Common myeloid progenitor, CD34-positive (primary cell): ENCODE measurements around the gene PDK4.
"Not testable (repeated sequence)": the region's sequence is repeated elsewhere in the genome, so short reads cannot be mapped to it uniquely, and the experiment has no call there.

Experiments used
- CTCF ChIA-PET: fragments of 350-600 bp; sonication (Branson Sonifier 250); formaldehyde crosslinking; loops from one replicate; lab custom pipeline; 2021; ENCODE audit warnings: antibody characterized with exemption; lab: Charles Lee
- POLR2A ChIA-PET: fragments of 350-600 bp; sonication (Branson Sonifier 250); formaldehyde crosslinking; loops from one replicate; lab custom pipeline; 2021; ENCODE audit warnings: antibody characterized with exemption; lab: Charles Lee
- DNase-seq, 3 donors: peaks; one replicate each; pipeline versions ENCODE4 v3.0.0 to v3.0.0-alpha.2; 2013
- H3K27ac ChIP-seq, 2 experiments: 1 replicate in 1 of 2; 2 replicates in 1 of 2; pipeline ENCODE4 v1.7.0; 2013; ENCODE audit warnings: inconsistent platforms in 2 of 2, low read length in 2 of 2, mild to moderate bottlenecking in 2 of 2, low read depth in 1 of 2, moderate library complexity in 1 of 2; ENCODE audit not compliant: severe bottlenecking in 2 of 2, insufficient read depth in 1 of 2, poor library complexity in 1 of 2
- H3K27me3 ChIP-seq, 5 experiments: replicated peaks in 2 of 5; 1 replicate in 3 of 5; 2 replicates in 2 of 5; pipeline versions ENCODE4 v1.6.1 to v1.7.0; 2013; ENCODE audit warnings: low read length in 4 of 5, mild to moderate bottlenecking in 2 of 5, moderate library complexity in 2 of 5, inconsistent platforms in 1 of 5; ENCODE audit not compliant: insufficient read depth in 5 of 5, control insufficient read depth in 4 of 5
- H3K36me3 ChIP-seq, 4 experiments: 1 replicate in 2 of 4; 2 replicates in 2 of 4; pipeline versions ENCODE4 v1.6.1 to v1.7.0; 2013; ENCODE audit warnings: low read length in 3 of 4, control low read depth in 1 of 4, mild to moderate bottlenecking in 1 of 4; ENCODE audit not compliant: control insufficient read depth in 4 of 4, insufficient read depth in 4 of 4
- H3K4me1 ChIP-seq, 4 experiments: 1 replicate in 3 of 4; 2 replicates in 1 of 4; pipeline versions ENCODE4 v1.6.1 to v1.7.1; 2013; ENCODE audit warnings: low read length in 3 of 4, mild to moderate bottlenecking in 3 of 4, control low read depth in 1 of 4, inconsistent platforms in 1 of 4, moderate library complexity in 1 of 4; ENCODE audit not compliant: control insufficient read depth in 4 of 4, insufficient read depth in 4 of 4; ENCODE audit errors: control extremely low read depth in 1 of 4
- H3K4me3 ChIP-seq, 7 experiments: 1 replicate in 4 of 7; 2 replicates in 3 of 7; pipeline versions ENCODE4 v1.5.1 to v1.7.0; 2013; ENCODE audit warnings: mild to moderate bottlenecking in 7 of 7, low read length in 6 of 7, moderate library complexity in 6 of 7, inconsistent platforms in 2 of 7, low read depth in 2 of 7, control low read depth in 1 of 7; ENCODE audit not compliant: insufficient read depth in 4 of 7, control insufficient read depth in 1 of 7; ENCODE audit errors: extremely low read depth in 1 of 7
- H3K9me3 ChIP-seq, 5 experiments: 1 replicate in 4 of 5; 2 replicates in 1 of 5; pipeline versions ENCODE4 v1.6.1 to v1.7.1; 2013; ENCODE audit warnings: low read length in 4 of 5, mild to moderate bottlenecking in 2 of 5, inconsistent platforms in 1 of 5, low read depth in 1 of 5, moderate library complexity in 1 of 5; ENCODE audit not compliant: control insufficient read depth in 4 of 5, insufficient read depth in 2 of 5; ENCODE audit errors: control extremely low read depth in 1 of 5
- WGBS: methylation state at CpG from one replicate; pipeline ENCODE4 v1.1.5; 2013; ENCODE audit not compliant: insufficient coverage; 5-methylcytosine and 5-hydroxymethylcytosine counted together

Gene PDK4

DNA sequence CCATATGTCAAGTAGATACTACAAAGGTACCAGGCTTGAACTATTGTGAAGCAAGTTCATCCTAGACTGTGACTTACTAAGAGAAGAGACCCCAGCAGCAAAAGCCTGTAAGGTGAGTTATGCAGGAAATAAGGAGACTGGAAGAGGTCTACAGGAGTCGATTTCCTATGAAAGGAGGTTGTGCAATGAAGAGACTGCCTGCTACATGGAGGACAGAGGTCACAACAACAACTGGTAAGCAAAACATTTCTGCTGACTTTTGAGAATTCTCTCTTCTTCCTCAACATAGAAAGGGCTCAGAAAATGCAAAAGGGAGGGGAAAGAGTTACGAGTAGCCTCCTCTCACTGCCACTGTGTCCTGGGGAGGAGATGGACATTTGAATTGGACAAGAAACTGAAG, 42.4 kb downstream of the PDK4 start:
- CTCF ChIA-PET: no interaction called here
- WGBS: 100% methylated on average over 1 of the region's 2 CpGs
- no peak for DNase-seq
- POLR2A ChIA-PET: no interaction called here
- Histone ChIP-seq H3K4me1 (no peaks in the 10 kb centered on the region), H3K36me3 (no peaks in the 10 kb centered on the region), H3K9me3 (no peaks in the 10 kb centered on the region), H3K27me3 (no peaks in the 10 kb centered on the region), H3K4me3 (no peak overlapping the region), H3K27ac (no peak overlapping the region)

DNA sequence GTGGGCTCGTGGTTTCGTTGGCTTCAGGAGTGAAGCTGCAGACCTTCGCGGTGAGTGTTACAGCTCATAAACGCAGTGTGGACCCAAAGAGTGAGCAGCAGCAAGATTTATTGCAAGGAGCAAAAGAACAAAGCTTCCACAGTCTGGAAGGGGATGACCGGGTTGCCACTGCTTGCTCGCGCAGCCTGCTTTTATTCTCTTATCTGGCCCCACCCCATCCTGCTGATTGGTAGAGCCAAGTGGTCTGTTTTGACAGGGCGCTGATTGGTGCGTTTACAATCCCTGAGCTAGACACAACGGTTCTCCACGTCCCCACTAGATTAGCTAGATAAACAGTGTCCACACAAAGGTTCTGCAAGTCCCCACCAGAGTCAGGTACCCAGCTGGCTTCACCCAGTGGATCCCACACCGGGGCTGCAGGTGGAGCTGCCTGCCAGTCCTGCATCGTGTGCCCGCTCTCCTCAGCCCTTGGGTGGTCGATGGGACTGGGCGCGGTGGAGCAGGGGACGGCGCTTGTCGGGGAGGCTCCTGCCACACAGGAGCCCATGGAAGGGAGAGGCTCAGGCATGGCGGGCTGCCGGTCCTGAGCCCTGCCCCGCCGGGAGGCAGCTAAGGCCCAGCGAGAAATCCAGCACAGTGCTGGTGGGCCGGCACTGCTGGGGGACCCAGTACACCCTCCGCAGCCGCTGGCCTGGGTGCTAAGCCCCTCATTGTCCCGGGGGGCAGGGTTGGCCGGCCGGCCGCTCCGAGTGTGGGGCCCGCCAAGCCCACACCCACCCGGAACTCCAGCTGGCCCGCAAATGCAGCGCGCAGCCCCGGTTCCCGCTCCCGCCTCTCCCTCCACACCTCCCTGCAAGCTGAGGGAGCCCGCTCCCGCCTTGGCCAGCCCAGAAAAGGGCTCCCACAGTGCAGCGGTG, 44.0 kb downstream of the PDK4 start:
- H3K4me1 ChIP-seq, POLR2A ChIA-PET, H3K36me3 ChIP-seq, H3K27me3 ChIP-seq, H3K27ac ChIP-seq, H3K4me3 ChIP-seq, H3K9me3 ChIP-seq, DNase-seq: not testable (repeated sequence)
- WGBS: 97% methylated on average over 36 of the region's 45 CpGs
- CTCF ChIA-PET: interaction anchor here (0.9 to 1.0 kb wide), 2 partner anchors 9 to 40 kb away, joined by 3 to 4 read pairs; no protein-coding TSS in a partner anchor

DNA sequence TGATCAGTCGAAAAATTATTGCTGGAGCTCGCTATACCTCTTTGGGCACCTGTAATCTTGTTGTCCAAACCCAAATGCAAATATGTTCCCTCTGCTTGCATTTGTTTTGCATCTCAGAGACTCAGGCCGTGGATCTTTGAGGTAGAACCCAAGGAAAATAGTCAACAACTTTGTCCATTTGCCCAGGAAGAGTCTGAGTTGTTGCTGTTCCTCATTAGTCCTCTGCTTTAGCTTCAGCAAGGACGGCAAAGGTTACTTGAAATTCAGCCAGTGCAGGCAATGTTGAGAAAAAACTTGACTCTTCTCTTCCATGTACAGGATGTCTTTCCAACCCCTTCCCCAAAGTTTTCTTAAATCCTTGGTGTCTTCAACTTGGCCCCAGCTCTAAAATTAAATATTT, 45.8 kb downstream of the PDK4 start:
- no peaks in the 10 kb centered on the region for H3K4me1 ChIP-seq
- WGBS: 89% methylated on average over 4 of the region's 4 CpGs
- H3K4me3 ChIP-seq: no peak overlapping the region
- no peak overlapping the region for H3K27ac ChIP-seq
- CTCF ChIA-PET: no interaction called here
- no peaks in the 10 kb centered on the region for H3K36me3 ChIP-seq
- no peaks in the 10 kb centered on the region for H3K27me3 ChIP-seq
- H3K9me3 ChIP-seq: no peaks in the 10 kb centered on the region
- POLR2A ChIA-PET: no interaction called here
- no peak for DNase-seq

DNA sequence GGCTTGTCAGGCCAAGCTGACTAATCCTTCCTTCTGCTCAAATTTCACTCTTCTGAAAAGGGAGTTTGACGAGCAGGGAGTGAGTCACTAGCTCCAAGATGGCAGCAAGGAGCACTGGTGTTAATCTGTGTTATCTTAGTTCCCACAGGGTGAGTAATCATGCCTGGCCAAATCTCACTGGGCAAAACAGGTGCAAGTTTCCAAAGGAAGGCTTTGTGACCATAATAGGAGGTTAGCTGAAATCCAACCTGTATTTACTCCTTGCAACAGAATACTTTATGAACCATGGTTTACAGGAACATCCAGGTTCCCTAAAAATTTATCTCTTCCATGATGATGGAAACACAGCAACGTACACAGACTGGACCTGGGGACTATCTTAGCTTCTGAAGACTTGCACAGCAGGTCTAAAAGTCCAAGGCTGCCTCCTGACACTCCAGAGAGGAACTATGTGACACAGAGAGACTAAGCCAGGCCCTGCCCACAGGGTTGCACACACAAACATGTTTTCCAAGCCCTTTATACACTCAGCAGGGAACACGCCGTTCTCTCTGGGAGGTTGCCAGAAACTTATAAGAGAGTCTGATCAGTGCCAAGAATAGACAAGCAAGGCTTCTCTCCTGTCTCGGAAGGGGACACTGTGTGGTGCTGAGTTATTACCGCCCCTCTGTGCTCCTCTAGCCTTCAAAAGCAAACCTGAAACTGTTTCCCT, 46.3 kb downstream of the PDK4 start:
- DNase-seq: peak; percentile 6 to 47 (median 38)
- H3K4me3 ChIP-seq: no peak overlapping the region
- H3K27ac ChIP-seq: no peak overlapping the region
- no peaks in the 10 kb centered on the region for H3K36me3 ChIP-seq
- H3K27me3 ChIP-seq: no peaks in the 10 kb centered on the region
- ChIA-PET POLR2A (no interaction called here), CTCF (interaction anchor here (0.6 kb wide), 1 partner anchor 37 kb away, joined by 4 read pairs; no protein-coding TSS in a partner anchor)
- H3K9me3 ChIP-seq: no peaks in the 10 kb centered on the region
- WGBS: 94% methylated on average over 4 of the region's 6 CpGs
- H3K4me1 ChIP-seq: peaks cover 0 to 3% (median 0%) of the 10 kb centered on the region in 4 experiments

DNA sequence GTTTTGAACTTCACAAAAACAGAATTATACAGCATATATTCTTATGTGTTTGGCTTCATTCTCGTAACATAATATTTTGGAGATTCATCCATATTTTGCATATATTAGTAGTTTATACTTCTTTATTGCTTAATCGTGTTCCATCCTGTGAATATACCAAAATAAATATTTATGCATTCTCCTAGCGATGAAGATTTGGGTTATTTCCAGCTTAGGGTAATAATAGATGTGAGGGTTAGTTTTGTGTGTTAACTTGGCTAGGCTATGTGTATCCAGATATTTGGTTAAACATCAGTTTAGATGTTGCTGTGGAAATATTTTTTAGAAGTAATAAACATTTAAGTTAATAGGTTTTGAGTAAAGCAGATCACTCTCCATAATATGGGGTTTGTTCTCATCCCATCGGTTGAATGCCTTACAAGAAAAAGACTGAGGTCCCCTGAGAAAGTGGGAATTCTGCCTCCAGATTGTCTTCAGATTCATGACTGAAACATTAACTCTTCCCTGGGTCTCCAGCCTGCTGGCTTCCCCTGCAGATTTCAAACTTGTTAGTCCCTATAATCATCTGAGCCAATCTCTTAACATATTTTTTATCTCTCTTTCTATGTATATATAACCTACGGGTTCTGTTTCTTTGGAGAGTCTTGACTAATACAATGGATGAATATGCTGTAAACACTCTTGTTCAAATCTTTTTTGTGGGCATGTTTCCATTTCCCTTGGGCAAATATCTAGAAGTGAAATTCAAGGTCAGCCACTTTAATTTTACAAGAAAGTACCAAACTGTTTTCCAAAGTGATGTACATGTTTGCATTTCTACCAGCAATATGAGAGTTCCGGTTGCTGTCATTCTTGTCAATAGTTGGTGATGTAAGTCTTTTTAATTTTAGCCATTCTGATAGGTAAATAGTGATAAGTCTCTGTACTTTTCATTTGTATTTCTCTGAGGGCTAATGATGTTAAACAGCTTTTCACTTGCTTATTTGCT, 48.7 kb downstream of the PDK4 start:
- no peak for DNase-seq
- H3K9me3 ChIP-seq: no peaks in the 10 kb centered on the region
- ChIA-PET POLR2A (no interaction called here), CTCF (interaction anchor here (1.5 to 7.6 kb wide), 3 partner anchors 10 to 141 kb away, joined by 4 to 75 read pairs (median 10); no protein-coding TSS in a partner anchor)
- no peaks in the 10 kb centered on the region for H3K27me3 ChIP-seq
- H3K4me3 ChIP-seq: no peak overlapping the region
- H3K36me3 ChIP-seq: no peaks in the 10 kb centered on the region
- H3K27ac ChIP-seq: no peak overlapping the region
- WGBS: 100% methylated on average over 3 of the region's 6 CpGs
- peaks cover 0 to 3% (median 0%) of the 10 kb centered on the region in 4 experiments for H3K4me1 ChIP-seq

DNA sequence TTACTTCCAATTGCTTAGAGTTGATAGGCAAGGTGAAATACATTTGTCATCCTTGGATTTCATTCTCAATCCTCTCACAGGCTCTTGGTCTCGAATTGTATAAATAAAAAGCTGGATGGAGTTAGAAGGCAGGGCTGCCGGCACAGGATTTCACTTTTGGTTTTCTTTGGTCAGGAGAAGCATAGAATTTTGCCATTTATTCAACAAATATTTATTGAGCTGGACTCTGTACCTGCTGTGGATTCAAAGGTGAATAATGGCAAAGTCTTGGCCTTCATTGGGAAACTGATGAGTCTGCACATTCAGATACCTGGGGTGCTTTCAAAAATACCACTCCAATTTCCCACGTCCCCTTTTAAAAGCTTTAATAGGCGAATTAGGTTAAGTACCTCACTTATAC, 49.7 kb downstream of the PDK4 start:
- Histone ChIP-seq H3K4me1 (peaks cover 0 to 3% (median 0%) of the 10 kb centered on the region in 4 experiments), H3K36me3 (no peaks in the 10 kb centered on the region), H3K27me3 (no peaks in the 10 kb centered on the region), H3K9me3 (no peaks in the 10 kb centered on the region), H3K4me3 (no peak overlapping the region), H3K27ac (no peak overlapping the region)
- ChIA-PET POLR2A (no interaction called here), CTCF (interaction anchor here (1.0 to 7.6 kb wide), 5 partner anchors 11 to 142 kb away, joined by 3 to 75 read pairs (median 10); no protein-coding TSS in a partner anchor)
- no peak for DNase-seq
- 100% methylated on average over 2 of the region's 4 CpGs for WGBS
